ENCODE measurements around the gene ADAMTS7.
"Not testable (repeated sequence)": the region's sequence is repeated elsewhere in the genome, so short reads cannot be mapped to it uniquely, and the experiment has no call there.

ADAMTS7 gene

DNA sequence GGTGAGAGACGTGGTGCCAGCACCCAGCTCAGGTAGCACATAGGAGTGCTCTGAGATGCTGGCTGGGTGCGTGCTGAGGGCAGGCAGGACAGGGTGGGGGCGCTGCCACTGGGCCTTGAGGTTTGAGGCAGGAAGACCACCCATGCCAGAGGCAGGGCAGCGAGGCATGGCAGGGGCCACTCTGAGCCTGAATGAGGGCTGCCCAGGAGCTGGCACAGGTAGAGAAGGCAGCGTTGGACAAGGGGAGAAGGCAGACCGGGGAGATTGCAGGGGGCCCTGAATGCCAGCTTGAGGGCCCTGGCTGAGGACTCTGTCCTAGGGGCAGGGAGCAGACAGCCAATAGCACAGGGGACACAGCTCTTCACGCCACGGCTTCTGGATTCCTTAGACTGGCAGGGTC is 50.2 kb downstream of the ADAMTS7 start:
- Histone ChIP-seq H3K4me3 (ENCODE audit: low read length) (no peak overlapping the region), H3K27ac (ENCODE audit: low read length) (no peak overlapping the region), H3K9me3 (ENCODE audit: insufficient read depth, low read depth, low read length) (no peaks in the 10 kb centered on the region), H3K36me3 (ENCODE audit: insufficient read depth, low read depth, low read length) (no peaks in the 10 kb centered on the region), H3K9ac (ENCODE audit: low read depth, low read length) (no peak overlapping the region), H3K4me1 (ENCODE audit: insufficient read depth, low read length) (no peaks in the 10 kb centered on the region), H3K27me3 (ENCODE audit: insufficient read depth, low read length) (no peaks in the 10 kb centered on the region)

- H3K4me3 ChIP-seq (ENCODE audit: low read length); H3K9me3 ChIP-seq (ENCODE audit: insufficient read depth, low read depth, low read length); H3K36me3 ChIP-seq (ENCODE audit: insufficient read depth, low read depth, low read length); H3K27me3 ChIP-seq (ENCODE audit: insufficient read depth, low read length); H3K27ac ChIP-seq (ENCODE audit: low read length); H3K4me1 ChIP-seq (ENCODE audit: insufficient read depth, low read length); H3K9ac ChIP-seq (ENCODE audit: low read depth, low read length): not testable (repeated sequence)
Observed at GRCh38 chr15:78760091-78760882, 51.0 kb downstream of the ADAMTS7 start.

- H3K27ac ChIP-seq (ENCODE audit: low read length); H3K9ac ChIP-seq (ENCODE audit: low read depth, low read length); H3K4me3 ChIP-seq (ENCODE audit: low read length): not testable (repeated sequence)
Observed at GRCh38 chr15:78759361-78759998, 51.8 kb downstream of the ADAMTS7 start.

DNA sequence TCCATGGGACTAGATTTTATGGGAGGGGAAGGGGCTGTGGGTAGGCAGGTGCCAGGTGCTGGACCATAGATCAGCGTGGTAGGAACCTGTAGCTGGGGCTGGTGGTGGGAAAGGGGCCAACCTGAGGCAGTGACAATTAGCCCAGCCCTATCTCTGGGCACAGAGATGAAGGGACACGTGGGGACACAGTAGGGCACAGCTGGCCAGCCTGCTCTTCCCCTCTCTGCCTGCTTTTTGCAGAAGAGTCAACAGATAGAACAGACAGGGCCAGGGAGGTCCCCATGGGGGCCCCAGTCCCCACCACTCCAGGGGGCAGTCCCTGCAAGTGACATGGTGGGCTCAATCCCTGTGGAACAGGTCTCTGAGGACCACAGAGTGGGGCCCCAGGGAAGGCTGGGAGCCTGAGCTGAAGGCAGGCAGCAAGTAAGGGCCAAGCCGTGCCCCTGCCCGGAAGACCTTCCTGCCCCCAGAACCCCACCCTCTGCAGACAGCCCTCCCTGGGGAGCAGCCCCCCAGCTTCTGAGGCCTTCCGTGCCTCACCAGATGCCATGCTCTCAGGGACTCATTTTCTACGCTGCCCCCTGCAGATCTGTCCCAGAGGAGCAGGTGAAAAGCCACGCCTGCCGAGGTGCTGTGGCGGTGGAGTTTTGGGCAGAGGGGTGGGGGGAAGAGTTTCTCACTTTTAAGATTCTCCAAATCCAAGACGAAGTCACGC is 52.6 kb downstream of the ADAMTS7 start:
- H3K4me1 ChIP-seq (ENCODE audit: insufficient read depth, low read length); H3K36me3 ChIP-seq (ENCODE audit: insufficient read depth, low read depth, low read length); H3K9me3 ChIP-seq (ENCODE audit: insufficient read depth, low read depth, low read length); H3K27me3 ChIP-seq (ENCODE audit: insufficient read depth, low read length); H3K27ac ChIP-seq (ENCODE audit: low read length); H3K4me3 ChIP-seq (ENCODE audit: low read length); H3K9ac ChIP-seq (ENCODE audit: low read depth, low read length): not testable (repeated sequence)

More at GRCh38 chr15:78759361-78759998, 51.8 kb downstream of the ADAMTS7 start:
- H3K4me1 ChIP-seq (ENCODE audit: insufficient read depth, low read length); H3K27me3 ChIP-seq (ENCODE audit: insufficient read depth, low read length); H3K36me3 ChIP-seq (ENCODE audit: insufficient read depth, low read depth, low read length); H3K9me3 ChIP-seq (ENCODE audit: insufficient read depth, low read depth, low read length): not testable (repeated sequence)

GRCh38 chr15:78758084-78758483 is 53.2 kb downstream of the ADAMTS7 start:
- H3K4me3 ChIP-seq (ENCODE audit: low read length); H3K36me3 ChIP-seq (ENCODE audit: insufficient read depth, low read depth, low read length); H3K27ac ChIP-seq (ENCODE audit: low read length); H3K9me3 ChIP-seq (ENCODE audit: insufficient read depth, low read depth, low read length); H3K27me3 ChIP-seq (ENCODE audit: insufficient read depth, low read length); H3K4me1 ChIP-seq (ENCODE audit: insufficient read depth, low read length); H3K9ac ChIP-seq (ENCODE audit: low read depth, low read length): not testable (repeated sequence)

DNA sequence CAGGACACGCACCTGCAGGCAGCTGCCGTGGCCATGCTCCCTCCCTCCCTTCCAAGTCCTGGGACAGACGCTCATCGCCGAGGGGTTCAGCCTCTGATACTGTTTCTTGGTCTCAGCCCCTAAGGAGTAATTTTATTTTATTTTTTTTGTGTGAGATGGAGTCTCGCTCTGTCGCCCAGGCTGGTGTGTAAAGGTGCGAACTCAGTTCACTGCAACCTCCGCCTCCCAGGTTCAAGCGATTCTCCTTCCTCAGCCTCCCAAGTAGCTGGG is 53.7 kb downstream of the ADAMTS7 start:
- Histone ChIP-seq H3K36me3 (ENCODE audit: insufficient read depth, low read depth, low read length) (no peaks in the 10 kb centered on the region), H3K4me1 (ENCODE audit: insufficient read depth, low read length) (no peaks in the 10 kb centered on the region), H3K27me3 (ENCODE audit: insufficient read depth, low read length) (no peaks in the 10 kb centered on the region), H3K27ac (ENCODE audit: low read length) (no peak overlapping the region), H3K4me3 (ENCODE audit: low read length) (no peak overlapping the region), H3K9ac (ENCODE audit: low read depth, low read length) (no peak overlapping the region), H3K9me3 (ENCODE audit: insufficient read depth, low read depth, low read length) (no peaks in the 10 kb centered on the region)

DNA sequence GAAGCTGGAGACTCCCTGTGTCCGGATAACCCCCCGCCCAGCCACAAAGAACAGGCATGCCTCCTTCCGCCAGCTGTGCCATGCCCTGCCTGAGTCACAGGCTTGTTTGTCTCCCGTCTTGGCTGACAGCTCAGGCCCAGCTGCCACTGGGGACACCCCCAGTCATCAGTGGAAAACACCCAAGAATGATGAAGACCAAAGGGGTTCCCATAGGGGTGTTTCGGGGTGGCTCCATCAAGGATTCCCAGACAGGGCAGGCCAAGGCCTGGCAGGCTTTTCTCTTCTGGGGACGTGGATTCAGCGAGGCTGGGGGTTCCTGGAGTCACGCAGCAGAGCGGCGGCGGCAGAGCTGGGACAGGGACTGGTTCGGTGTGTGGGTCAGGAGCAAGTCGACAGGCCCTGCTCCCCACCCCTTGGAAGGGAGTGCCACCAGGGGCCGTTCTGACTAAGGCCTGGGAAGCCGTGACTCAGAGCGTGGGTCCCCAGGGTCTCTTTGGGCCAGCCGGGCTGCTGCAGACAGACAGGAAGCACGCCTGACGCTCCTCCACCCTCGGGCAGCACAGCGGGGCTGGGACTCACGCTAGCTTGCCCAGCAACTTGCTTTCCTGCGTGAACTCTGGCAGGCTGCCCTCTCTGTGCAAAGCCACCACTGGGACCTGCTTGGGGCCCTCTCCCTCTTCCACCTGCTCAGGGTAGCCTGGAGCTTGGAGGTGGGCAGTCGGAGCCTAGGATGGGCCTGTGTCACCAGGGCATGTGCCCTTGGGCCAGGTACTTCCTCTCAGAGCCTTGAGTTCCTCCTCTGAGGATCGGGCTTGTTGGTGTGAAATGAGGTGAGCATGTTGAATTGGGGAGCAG is 54.3 kb downstream of the ADAMTS7 start:
- H3K27ac ChIP-seq (ENCODE audit: low read length); H3K27me3 ChIP-seq (ENCODE audit: insufficient read depth, low read length); H3K9ac ChIP-seq (ENCODE audit: low read depth, low read length); H3K4me1 ChIP-seq (ENCODE audit: insufficient read depth, low read length); H3K36me3 ChIP-seq (ENCODE audit: insufficient read depth, low read depth, low read length); H3K9me3 ChIP-seq (ENCODE audit: insufficient read depth, low read depth, low read length); H3K4me3 ChIP-seq (ENCODE audit: low read length): not testable (repeated sequence)

GRCh38 chr15:78755900-78756591 is 55.2 kb downstream of the ADAMTS7 start:
- not testable (repeated sequence) for H3K4me3 ChIP-seq (ENCODE audit: low read length); H3K9ac ChIP-seq (ENCODE audit: low read depth, low read length); H3K4me1 ChIP-seq (ENCODE audit: insufficient read depth, low read length); H3K27me3 ChIP-seq (ENCODE audit: insufficient read depth, low read length); H3K27ac ChIP-seq (ENCODE audit: low read length); H3K36me3 ChIP-seq (ENCODE audit: insufficient read depth, low read depth, low read length); H3K9me3 ChIP-seq (ENCODE audit: insufficient read depth, low read depth, low read length)

DNA sequence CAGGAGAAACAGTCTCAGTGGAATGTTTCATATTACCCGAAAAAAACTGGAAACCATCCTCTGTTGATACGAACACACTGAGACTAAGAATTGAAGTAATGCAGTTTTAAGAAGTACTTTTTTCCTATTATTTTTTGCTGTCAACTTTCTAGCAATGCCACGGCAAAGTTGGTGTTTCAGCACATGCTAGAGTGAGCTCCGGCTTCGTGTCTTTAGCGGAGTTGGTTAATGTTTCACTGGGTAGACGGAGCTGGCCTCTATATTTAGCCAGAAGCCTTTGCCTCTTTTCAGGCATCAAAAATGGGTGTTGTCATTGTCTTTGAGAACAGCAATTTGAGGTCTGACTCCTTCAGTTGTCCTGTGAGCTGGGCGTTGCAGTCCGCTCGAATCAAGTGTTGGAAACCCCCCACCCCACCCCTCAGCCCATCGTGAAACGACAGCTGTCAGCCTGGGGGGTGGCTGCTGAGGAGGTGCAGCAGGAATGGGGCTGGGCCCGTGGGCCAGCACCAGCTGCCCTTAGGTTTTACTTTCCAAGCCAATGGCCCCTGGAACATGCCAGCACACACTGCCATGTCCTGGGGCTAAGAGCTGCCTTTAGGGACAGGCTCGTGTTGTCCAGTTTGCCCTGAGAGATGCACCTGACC is 56.5 kb downstream of the ADAMTS7 start:
- not testable (repeated sequence) for H3K9me3 ChIP-seq (ENCODE audit: insufficient read depth, low read depth, low read length); H3K36me3 ChIP-seq (ENCODE audit: insufficient read depth, low read depth, low read length); H3K27me3 ChIP-seq (ENCODE audit: insufficient read depth, low read length); H3K9ac ChIP-seq (ENCODE audit: low read depth, low read length); H3K4me1 ChIP-seq (ENCODE audit: insufficient read depth, low read length); H3K4me3 ChIP-seq (ENCODE audit: low read length); H3K27ac ChIP-seq (ENCODE audit: low read length)

DNA sequence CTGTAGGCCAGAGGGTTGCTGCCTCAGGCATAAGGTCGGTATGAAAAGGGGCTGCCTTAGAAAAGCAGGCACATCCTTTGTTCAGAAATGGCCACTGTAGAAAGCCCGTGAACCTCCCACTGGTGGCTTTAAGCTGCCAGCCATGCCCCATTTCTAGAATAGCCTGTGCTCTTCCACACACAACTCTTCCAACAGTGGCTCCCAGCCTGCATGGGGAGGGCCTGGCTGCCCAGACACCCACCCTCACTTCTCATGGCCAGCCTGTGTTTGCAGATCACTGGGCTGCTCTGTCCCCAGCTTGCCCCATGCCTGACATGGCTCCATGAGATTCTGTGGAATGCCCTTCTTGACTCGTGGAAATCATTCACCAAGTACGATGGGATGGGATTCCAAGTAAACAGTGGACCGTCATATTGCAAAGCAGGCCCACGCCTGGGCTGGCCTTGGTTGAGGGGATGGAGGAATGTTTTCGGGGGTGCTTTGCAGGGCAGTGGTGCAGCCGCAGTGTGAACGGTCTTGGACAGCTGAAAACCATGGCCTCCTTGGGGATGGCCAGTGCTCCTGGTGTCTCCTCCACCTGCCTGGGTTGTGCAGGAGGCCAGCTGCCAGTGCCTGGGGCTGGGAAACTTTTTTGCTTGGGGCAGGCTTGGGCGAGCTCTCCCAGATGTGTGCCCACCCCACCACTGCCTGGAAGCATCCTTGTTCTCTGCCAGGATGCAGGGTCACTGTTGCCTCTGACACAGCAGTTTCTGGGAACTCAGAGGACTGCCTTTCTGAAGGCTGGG is 57.3 kb downstream of the ADAMTS7 start:
- not testable (repeated sequence) for H3K9ac ChIP-seq (ENCODE audit: low read depth, low read length); H3K27ac ChIP-seq (ENCODE audit: low read length); H3K4me3 ChIP-seq (ENCODE audit: low read length); H3K36me3 ChIP-seq (ENCODE audit: insufficient read depth, low read depth, low read length); H3K27me3 ChIP-seq (ENCODE audit: insufficient read depth, low read length); H3K4me1 ChIP-seq (ENCODE audit: insufficient read depth, low read length); H3K9me3 ChIP-seq (ENCODE audit: insufficient read depth, low read depth, low read length)

Measured in iPS-20b (cell line).